ENCODE data around the gene MYH4. TPM values are rescaled to one million over a fixed set of nuclear protein-coding genes. Genes with fewer than 3 reads are reported as not detected.

Gene MYH4
- polyA plus RNA-seq, 3 donors, result not detected

- no peak overlapping the region for H3K27ac Mint-ChIP-seq
- WGBS (ENCODE audit: insufficient coverage), result no CpG with 5 or more reads among the region's 2 CpGs
- no peaks in the 10 kb centered on the region for H3K27me3 ChIP-seq (ENCODE audit: control insufficient read depth in 2 of 2, insufficient read depth in 2 of 2, low read length in 2 of 2)
- no peaks in the 10 kb centered on the region for H3K79me2 ChIP-seq (ENCODE audit: insufficient read depth, low read length)
- H3K4me3 Mint-ChIP-seq, result no peak overlapping the region
- H3K27ac ChIP-seq (ENCODE audit: low read depth in 1 of 2, low read length in 2 of 2), result no peak overlapping the region
- H4K20me1 ChIP-seq (ENCODE audit: insufficient read depth, low read length), result no peaks in the 10 kb centered on the region
- no peak overlapping the region for H3K4me3 ChIP-seq (replicated peaks in 1 of 3; ENCODE audit: low read depth in 2 of 3, low read length in 3 of 3)
- no peak overlapping the region for H3K4me2 ChIP-seq (replicated peaks; ENCODE audit: extremely low read depth, low read length, poor library complexity, severe bottlenecking)
- no peak overlapping the region for H2AFZ ChIP-seq (ENCODE audit: insufficient read depth, low read depth, low read length, poor library complexity, severe bottlenecking)
- H3K9ac ChIP-seq (ENCODE audit: insufficient read depth, low read length, poor library complexity, severe bottlenecking), result no peak overlapping the region
- H3K36me3 Mint-ChIP-seq, result no peaks in the 10 kb centered on the region
- H3K36me3 ChIP-seq (replicated peaks in 1 of 2; ENCODE audit: control insufficient read depth in 1 of 2, insufficient read depth in 2 of 2, low read length in 2 of 2), result no peaks in the 10 kb centered on the region
- peaks cover 0 to 2% (median 0%) of the 10 kb centered on the region in 7 donors for H3K9me3 Mint-ChIP-seq
- no peaks in the 10 kb centered on the region for H3K4me1 ChIP-seq (ENCODE audit: control insufficient read depth in 1 of 2, insufficient read depth in 2 of 2, low read length in 2 of 2)
- TF ChIP-seq CTCF (IDR thresholded peaks at IDR 0.05), result no peak
- DNase-seq, result no peak
- H3K9me3 ChIP-seq (replicated peaks in 1 of 2; ENCODE audit: control insufficient read depth in 1 of 2, insufficient read depth in 1 of 2, low read length in 2 of 2), result no peaks in the 10 kb centered on the region
- no peaks in the 10 kb centered on the region for H3K4me1 Mint-ChIP-seq
- peaks cover 6 to 8% (median 8%) of the 10 kb centered on the region in 3 donors for H3K27me3 Mint-ChIP-seq (ENCODE audit: low read depth in 3 of 3)
- intact Hi-C loops (cut with micrococcal nuclease), result no loop called here
Observed at GRCh38 chr17:10421211-10421610, 48.1 kb downstream of the MYH4 start.

- H3K79me2 ChIP-seq (ENCODE audit: insufficient read depth, low read length), result no peaks in the 10 kb centered on the region
- no peaks in the 10 kb centered on the region for H4K20me1 ChIP-seq (ENCODE audit: insufficient read depth, low read length)
- no peak overlapping the region for H3K4me3 ChIP-seq (replicated peaks in 1 of 3; ENCODE audit: low read depth in 2 of 3, low read length in 3 of 3)
- no peaks in the 10 kb centered on the region for H3K9me3 ChIP-seq (replicated peaks in 1 of 2; ENCODE audit: control insufficient read depth in 1 of 2, insufficient read depth in 1 of 2, low read length in 2 of 2)
- no peaks in the 10 kb centered on the region for H3K36me3 ChIP-seq (replicated peaks in 1 of 2; ENCODE audit: control insufficient read depth in 1 of 2, insufficient read depth in 2 of 2, low read length in 2 of 2)
- H3K36me3 Mint-ChIP-seq, result no peaks in the 10 kb centered on the region
- H3K4me1 ChIP-seq (ENCODE audit: control insufficient read depth in 1 of 2, insufficient read depth in 2 of 2, low read length in 2 of 2), result no peaks in the 10 kb centered on the region
- no peak overlapping the region for H3K4me2 ChIP-seq (replicated peaks; ENCODE audit: extremely low read depth, low read length, poor library complexity, severe bottlenecking)
- no peaks in the 10 kb centered on the region for H3K4me1 Mint-ChIP-seq
- peaks cover 0 to 2% (median 0%) of the 10 kb centered on the region in 7 donors for H3K9me3 Mint-ChIP-seq
- H3K4me3 Mint-ChIP-seq, result no peak overlapping the region
- H3K9ac ChIP-seq (ENCODE audit: insufficient read depth, low read length, poor library complexity, severe bottlenecking), result no peak overlapping the region
- no peak overlapping the region for H3K27ac Mint-ChIP-seq
- H2AFZ ChIP-seq (ENCODE audit: insufficient read depth, low read depth, low read length, poor library complexity, severe bottlenecking), result no peak overlapping the region
- intact Hi-C loops (cut with micrococcal nuclease), result no loop called here
- H3K27ac ChIP-seq (ENCODE audit: low read depth in 1 of 2, low read length in 2 of 2), result no peak overlapping the region
- DNase-seq, result no peak
- no peaks in the 10 kb centered on the region for H3K27me3 ChIP-seq (ENCODE audit: control insufficient read depth in 2 of 2, insufficient read depth in 2 of 2, low read length in 2 of 2)
- no CpG with 5 or more reads among the region's 2 CpGs for WGBS (ENCODE audit: insufficient coverage)
- H3K27me3 Mint-ChIP-seq (ENCODE audit: low read depth in 3 of 3), result peaks cover 6 to 8% (median 8%) of the 10 kb centered on the region in 3 donors
- no peak for TF ChIP-seq CTCF (IDR thresholded peaks at IDR 0.05)
Observed at GRCh38 chr17:10420811-10421210, 48.5 kb downstream of the MYH4 start.
